ENCODE measurements around the gene PRF1. TPM values are rescaled to one million over a fixed set of nuclear protein-coding genes. Genes with fewer than 3 reads are reported as not detected.

PRF1 gene
- total RNA-seq, 1 experiment from 2014 or later, result 6.4 TPM

DNA sequence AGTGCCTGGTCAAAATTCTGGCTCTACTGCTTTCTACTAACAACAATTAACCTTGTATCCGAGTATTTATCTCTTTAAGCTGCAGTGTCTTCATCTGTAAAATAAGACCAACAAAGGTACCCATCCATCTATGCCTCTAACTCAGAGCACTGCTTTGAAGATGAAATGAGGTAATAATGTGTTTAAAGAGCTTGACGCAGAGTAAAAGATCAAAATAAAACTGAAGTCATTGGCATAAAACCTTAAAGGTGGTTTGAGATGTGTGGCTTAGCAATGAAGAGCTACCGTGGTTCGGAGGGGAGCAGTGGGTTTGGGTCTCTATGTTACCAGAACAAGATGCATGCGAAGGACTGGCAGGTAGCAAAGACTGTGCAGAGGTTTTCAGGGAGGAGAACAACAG lies 16.1 kb upstream of the PRF1 start:
- intact Hi-C loops (cut with micrococcal nuclease), result loop anchor here (1.0 to 2.0 kb wide), 2 partner anchors 141 to 262 kb away; no protein-coding TSS in a partner anchor
- Histone ChIP-seq H3K27ac (ENCODE audit: low read depth, low read length) (no peak overlapping the region), H2AFZ (ENCODE audit: low read depth, low read length, poor library complexity, severe bottlenecking) (peak overlapping the region; percentile 59), H3K79me2 (ENCODE audit: insufficient read depth, low read length) (no peaks in the 10 kb centered on the region), H3K4me1 (ENCODE audit: control insufficient read depth in 1 of 2, insufficient read depth in 2 of 2, low read length in 2 of 2) (peaks cover 4 to 44% of the 10 kb centered on the region in 2 experiments; a peak in 3 of 4 replicates), H3K9me2 (ENCODE audit: insufficient read depth) (no peaks in the 10 kb centered on the region), H3K4me2 (ENCODE audit: low read length) (no peak overlapping the region), H3K4me3 (replicated peaks in 1 of 2; ENCODE audit: low read depth in 1 of 2, low read length in 2 of 2) (no peak overlapping the region), H4K20me1 (ENCODE audit: insufficient read depth) (no peaks in the 10 kb centered on the region), H3K9ac (ENCODE audit: low read length) (no peak overlapping the region), H3K27me3 (ENCODE audit: insufficient read depth, low read length) (no peaks in the 10 kb centered on the region), H3K36me3 (ENCODE audit: control insufficient read depth in 1 of 2, insufficient read depth in 2 of 2, low read length in 2 of 2) (no peaks in the 10 kb centered on the region), H3K9me3 (ENCODE audit: control insufficient read depth in 1 of 2, insufficient read depth in 1 of 2, low read depth in 1 of 2, low read length in 2 of 2) (peaks cover 8 to 12% of the 10 kb centered on the region in 2 experiments; a peak in 2 of 4 replicates)
- RAD21 ChIA-PET (ENCODE audit: low non-redundant PET in 1 of 2, low total read pairs in 2 of 2, uncharacterized antibody in 2 of 2, unreplicated experiment in 2 of 2), result interaction anchor here in 1 of 2 experiments (0.7 to 1.0 kb wide), 2 partner anchors 120 to 142 kb away, joined by 5 to 6 read pairs; no protein-coding TSS in a partner anchor
- POLR2A ChIA-PET, result no interaction called here
- no peak for ATAC-seq
- no peak for DNase-seq (ENCODE audit: low read depth, low spot score)
- TF ChIP-seq RAD21 (IDR thresholded peaks at IDR 0.05; ENCODE audit: low read depth) (no peak), SRF (IDR thresholded peaks at IDR 0.05; ENCODE audit: low read depth) (no peak), CEBPB (IDR thresholded peaks at IDR 0.05; ENCODE audit: low read depth) (no peak), FOSL1 (IDR thresholded peaks at IDR 0.05; ENCODE audit: low read depth) (no peak), YY1 (IDR thresholded peaks at IDR 0.05; ENCODE audit: extremely low read depth, insufficient replicate concordance, low read depth, low read length) (no peak), CTCF (IDR thresholded peaks at IDR 0.05 in 2 of 3, conservative IDR thresholded peaks at IDR 0.05 in 1 of 3; ENCODE audit: borderline replicate concordance in 1 of 3, insufficient read depth in 1 of 3, low read depth in 2 of 3, low read length in 2 of 3) (no peak), EZH2 (IDR thresholded peaks at IDR 0.05) (no peak), POLR2AphosphoS5 (IDR thresholded peaks at IDR 0.05; ENCODE audit: low read depth, low read length) (no peak), ELF1 (IDR thresholded peaks at IDR 0.05; ENCODE audit: borderline replicate concordance, low read depth) (no peak), TCF7L2 (IDR thresholded peaks at IDR 0.05; ENCODE audit: borderline replicate concordance, extremely low read depth, insufficient read depth, insufficient read length) (no peak), EZH2phosphoT487 (IDR thresholded peaks at IDR 0.05; ENCODE audit: borderline replicate concordance) (no peak), ZNF274 (IDR thresholded peaks at IDR 0.05; ENCODE audit: low read depth, low read length) (no peak), REST (IDR thresholded peaks at IDR 0.05; ENCODE audit: low read depth) (no peak), ZFX (IDR thresholded peaks at IDR 0.05) (no peak), CBX3 (IDR thresholded peaks at IDR 0.05; ENCODE audit: low read depth) (no peak)
- TF ChIP-seq, protein P1, sequence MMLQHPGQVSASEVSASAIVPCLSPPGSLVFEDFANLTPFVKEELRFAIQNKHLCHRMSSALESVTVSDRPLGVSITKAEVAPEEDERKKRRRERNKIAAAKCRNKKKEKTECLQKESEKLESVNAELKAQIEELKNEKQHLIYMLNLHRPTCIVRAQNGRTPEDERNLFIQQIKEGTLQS (IDR thresholded peaks at IDR 0.05), result no peak
- TF ChIP-seq, protein P2, sequence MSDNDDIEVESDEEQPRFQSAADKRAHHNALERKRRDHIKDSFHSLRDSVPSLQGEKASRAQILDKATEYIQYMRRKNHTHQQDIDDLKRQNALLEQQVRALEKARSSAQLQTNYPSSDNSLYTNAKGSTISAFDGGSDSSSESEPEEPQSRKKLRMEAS (IDR thresholded peaks at IDR 0.05), result no peak
- TF ChIP-seq, protein P3, sequence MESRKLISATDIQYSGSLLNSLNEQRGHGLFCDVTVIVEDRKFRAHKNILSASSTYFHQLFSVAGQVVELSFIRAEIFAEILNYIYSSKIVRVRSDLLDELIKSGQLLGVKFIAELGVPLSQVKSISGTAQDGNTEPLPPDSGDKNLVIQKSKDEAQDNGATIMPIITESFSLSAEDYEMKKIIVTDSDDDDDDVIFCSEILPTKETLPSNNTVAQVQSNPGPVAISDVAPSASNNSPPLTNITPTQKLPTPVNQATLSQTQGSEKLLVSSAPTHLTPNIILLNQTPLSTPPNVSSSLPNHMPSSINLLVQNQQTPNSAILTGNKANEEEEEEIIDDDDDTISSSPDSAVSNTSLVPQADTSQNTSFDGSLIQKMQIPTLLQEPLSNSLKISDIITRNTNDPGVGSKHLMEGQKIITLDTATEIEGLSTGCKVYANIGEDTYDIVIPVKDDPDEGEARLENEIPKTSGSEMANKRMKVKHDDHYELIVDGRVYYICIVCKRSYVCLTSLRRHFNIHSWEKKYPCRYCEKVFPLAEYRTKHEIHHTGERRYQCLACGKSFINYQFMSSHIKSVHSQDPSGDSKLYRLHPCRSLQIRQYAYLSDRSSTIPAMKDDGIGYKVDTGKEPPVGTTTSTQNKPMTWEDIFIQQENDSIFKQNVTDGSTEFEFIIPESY (IDR thresholded peaks at IDR 0.05; ENCODE audit: extremely low read depth, insufficient replicate concordance, low read length), result no peak
- no TSS peak for BruUV-seq (replicated peaks)
- CTCF ChIA-PET, result no interaction called here
